ENCODE results near the gene ZMIZ1. TPM values are rescaled to one million over a fixed set of nuclear protein-coding genes. Genes with fewer than 3 reads are reported as not detected.
A peak's percentile ranks its signal among the peaks of the same experiment; 100 is the strongest.

The ZMIZ1 gene
- total and polyA plus RNA-seq, 7 experiments from 2014 or later, result 1.8 to 57.2 (median 14.2) TPM

DNA sequence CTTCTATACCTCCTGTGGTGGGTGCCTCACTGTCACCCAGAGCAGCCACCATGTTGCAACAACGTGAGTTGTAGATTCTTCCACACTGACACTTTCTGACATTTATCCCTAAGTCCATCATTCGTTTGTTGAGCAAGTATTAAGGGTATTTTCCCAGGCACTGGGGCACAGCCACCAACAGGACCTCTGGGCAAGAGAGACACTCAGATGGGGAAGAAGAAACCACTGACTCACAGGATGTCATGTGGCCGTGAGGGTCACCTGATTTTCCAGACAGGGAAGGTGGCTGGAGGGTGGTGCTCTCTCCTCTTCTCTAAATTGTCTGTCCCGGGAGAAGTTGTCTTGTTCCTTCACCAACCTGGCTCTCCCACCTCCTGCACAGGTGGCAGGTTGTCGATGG is 226.8 kb downstream of the ZMIZ1 start:
- H3K27ac ChIP-seq (ENCODE audit: low read depth, low read length), result no peak overlapping the region
- no peaks in the 10 kb centered on the region for H3K4me1 ChIP-seq (ENCODE audit: control insufficient read depth in 2 of 2, insufficient read depth in 2 of 2, low read length in 2 of 2)
- H3K27me3 Mint-ChIP-seq, result no peaks in the 10 kb centered on the region
- H3K9me3 Mint-ChIP-seq, result no peaks in the 10 kb centered on the region
- no peaks in the 10 kb centered on the region for H3K27me3 ChIP-seq (ENCODE audit: control insufficient read depth in 2 of 2, insufficient read depth in 2 of 2, low read length in 2 of 2)
- no peak overlapping the region for H3K4me3 ChIP-seq (ENCODE audit: low read length)
- ChIA-PET POLR2A (interaction anchor here (0.9 kb wide), 1 partner anchor 9 kb away, joined by 3 read pairs; no protein-coding TSS in a partner anchor), CTCF (interaction anchor here (1.4 to 1.8 kb wide), 2 partner anchors 50 to 53 kb away, joined by 3 to 4 read pairs; no protein-coding TSS in a partner anchor)
- peak; percentile 53 for ATAC-seq
- peak overlapping the region in 3 of 9 donors; percentile 31 to 66 (median 45) for H3K27ac Mint-ChIP-seq
- intact Hi-C loops (cut with micrococcal nuclease), result no loop called here
- peaks cover 0 to 46% (median 4%) of the 10 kb centered on the region in 7 donors for H3K4me1 Mint-ChIP-seq
- peaks cover 0 to 43% (median 16%) of the 10 kb centered on the region in 5 donors for H3K36me3 Mint-ChIP-seq
- peaks cover 0 to 49% (median 0%) of the 10 kb centered on the region in 3 experiments for H3K36me3 ChIP-seq (ENCODE audit: control insufficient read depth in 2 of 3, insufficient read depth in 3 of 3, low read length in 3 of 3)
- H3K4me3 Mint-ChIP-seq, result peak overlapping the region in 1 of 10 donors; percentile 35
- no peaks in the 10 kb centered on the region for H3K9me3 ChIP-seq (ENCODE audit: control insufficient read depth in 2 of 3, low read length in 3 of 3)
- no peak for DNase-seq

DNA sequence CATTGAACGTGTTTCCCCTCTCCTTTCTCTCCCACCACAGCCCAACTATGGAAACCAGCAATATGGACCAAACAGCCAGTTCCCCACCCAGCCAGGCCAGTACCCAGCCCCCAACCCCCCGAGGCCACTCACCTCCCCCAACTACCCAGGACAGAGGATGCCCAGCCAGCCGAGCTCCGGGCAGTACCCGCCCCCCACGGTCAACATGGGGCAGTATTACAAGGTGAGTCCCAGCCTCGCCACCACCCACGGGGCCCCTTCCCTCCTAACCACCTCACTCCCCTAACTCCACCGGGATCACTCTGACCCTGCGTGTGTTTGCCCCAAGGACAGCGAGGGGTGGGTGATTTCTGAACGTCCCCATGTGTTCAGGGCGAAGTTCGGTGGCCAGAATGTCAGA is 227.7 kb downstream of the ZMIZ1 start:
- no peaks in the 10 kb centered on the region for H3K9me3 Mint-ChIP-seq
- Histone ChIP-seq H3K27me3 (ENCODE audit: control insufficient read depth in 2 of 2, insufficient read depth in 2 of 2, low read length in 2 of 2) (no peaks in the 10 kb centered on the region), H3K4me3 (ENCODE audit: low read length) (no peak overlapping the region), H3K4me1 (ENCODE audit: control insufficient read depth in 2 of 2, insufficient read depth in 2 of 2, low read length in 2 of 2) (no peaks in the 10 kb centered on the region), H3K36me3 (ENCODE audit: control insufficient read depth in 2 of 3, insufficient read depth in 3 of 3, low read length in 3 of 3) (peaks cover 0 to 56% (median 0%) of the 10 kb centered on the region in 3 experiments), H3K27ac (ENCODE audit: low read depth, low read length) (no peak overlapping the region), H3K9me3 (ENCODE audit: control insufficient read depth in 2 of 3, low read length in 3 of 3) (no peaks in the 10 kb centered on the region)
- H3K4me1 Mint-ChIP-seq, result peaks cover 0 to 46% (median under 1%) of the 10 kb centered on the region in 7 donors
- intact Hi-C loops (cut with micrococcal nuclease), result no loop called here
- H3K36me3 Mint-ChIP-seq, result peaks cover 0 to 45% (median 21%) of the 10 kb centered on the region in 5 donors
- ATAC-seq (no peak), DNase-seq (no peak)
- no peak overlapping the region for H3K4me3 Mint-ChIP-seq
- POLR2A ChIA-PET, result no interaction called here
- CTCF ChIA-PET, result no interaction called here
- no peaks in the 10 kb centered on the region for H3K27me3 Mint-ChIP-seq
- no peak overlapping the region for H3K27ac Mint-ChIP-seq

GRCh38 chr10:79298403-79299244 is 229.9 kb downstream of the ZMIZ1 start:
- no peaks in the 10 kb centered on the region for H3K9me3 Mint-ChIP-seq
- ATAC-seq (peak; percentile 68), DNase-seq (peak in 1 of 9 donors; percentile 60)
- CTCF ChIA-PET, result no interaction called here
- POLR2A ChIA-PET, result no interaction called here
- H3K27me3 ChIP-seq (ENCODE audit: control insufficient read depth in 2 of 2, insufficient read depth in 2 of 2, low read length in 2 of 2), result no peaks in the 10 kb centered on the region
- peaks cover 0 to 40% (median 0%) of the 10 kb centered on the region in 7 donors for H3K4me1 Mint-ChIP-seq
- H3K36me3 ChIP-seq (ENCODE audit: control insufficient read depth in 2 of 3, insufficient read depth in 3 of 3, low read length in 3 of 3), result peaks cover 0 to 65% (median 0%) of the 10 kb centered on the region in 3 experiments
- peaks cover 0 to 52% (median 22%) of the 10 kb centered on the region in 5 donors for H3K36me3 Mint-ChIP-seq
- no peaks in the 10 kb centered on the region for H3K27me3 Mint-ChIP-seq
- H3K4me3 ChIP-seq (ENCODE audit: low read length), result no peak overlapping the region
- H3K27ac Mint-ChIP-seq, result peak overlapping the region in 2 of 9 donors; percentile 13 to 74
- no peaks in the 10 kb centered on the region for H3K4me1 ChIP-seq (ENCODE audit: control insufficient read depth in 2 of 2, insufficient read depth in 2 of 2, low read length in 2 of 2)
- intact Hi-C loops (cut with micrococcal nuclease), result no loop called here
- no peaks in the 10 kb centered on the region for H3K9me3 ChIP-seq (ENCODE audit: control insufficient read depth in 2 of 3, low read length in 3 of 3)
- no peak overlapping the region for H3K27ac ChIP-seq (ENCODE audit: low read depth, low read length)
- no peak overlapping the region for H3K4me3 Mint-ChIP-seq

GRCh38 chr10:79299397-79300241 is 230.9 kb downstream of the ZMIZ1 start:
- no peaks in the 10 kb centered on the region for H3K9me3 Mint-ChIP-seq
- H3K27ac Mint-ChIP-seq, result no peak overlapping the region
- Histone ChIP-seq H3K4me1 (ENCODE audit: control insufficient read depth in 2 of 2, insufficient read depth in 2 of 2, low read length in 2 of 2) (no peaks in the 10 kb centered on the region), H3K27me3 (ENCODE audit: control insufficient read depth in 2 of 2, insufficient read depth in 2 of 2, low read length in 2 of 2) (no peaks in the 10 kb centered on the region), H3K9me3 (ENCODE audit: control insufficient read depth in 2 of 3, low read length in 3 of 3) (no peaks in the 10 kb centered on the region), H3K36me3 (ENCODE audit: control insufficient read depth in 2 of 3, insufficient read depth in 3 of 3, low read length in 3 of 3) (peaks cover 0 to 71% (median 0%) of the 10 kb centered on the region in 3 experiments), H3K4me3 (ENCODE audit: low read length) (no peak overlapping the region), H3K27ac (ENCODE audit: low read depth, low read length) (no peak overlapping the region)
- H3K4me1 Mint-ChIP-seq, result peaks cover 0 to 32% (median 0%) of the 10 kb centered on the region in 7 donors
- CTCF ChIA-PET, result no interaction called here
- no peak for ATAC-seq
- intact Hi-C loops (cut with micrococcal nuclease), result no loop called here
- H3K36me3 Mint-ChIP-seq, result peaks cover 0 to 58% (median 18%) of the 10 kb centered on the region in 5 donors
- no peak overlapping the region for H3K4me3 Mint-ChIP-seq
- POLR2A ChIA-PET, result no interaction called here
- no peak for DNase-seq
- H3K27me3 Mint-ChIP-seq, result no peaks in the 10 kb centered on the region

DNA sequence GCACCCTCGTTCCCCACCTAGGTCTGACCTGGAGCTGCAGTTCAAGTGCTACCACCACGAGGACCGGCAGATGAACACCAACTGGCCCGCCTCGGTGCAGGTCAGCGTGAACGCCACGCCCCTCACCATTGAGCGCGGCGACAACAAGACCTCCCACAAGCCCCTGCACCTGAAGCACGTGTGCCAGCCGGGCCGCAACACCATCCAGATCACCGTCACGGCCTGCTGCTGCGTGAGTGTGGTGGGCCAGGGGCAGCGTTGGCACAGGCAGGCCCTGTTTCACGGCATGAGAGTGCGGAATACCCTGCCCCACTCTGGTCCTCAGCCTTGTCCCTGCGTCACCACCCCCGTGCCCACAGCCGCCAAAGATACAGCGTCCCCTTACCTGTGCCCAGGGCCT is 231.9 kb downstream of the ZMIZ1 start:
- ATAC-seq (no peak), DNase-seq (no peak)
- Histone ChIP-seq H3K9me3 (ENCODE audit: control insufficient read depth in 2 of 3, low read length in 3 of 3) (no peaks in the 10 kb centered on the region), H3K4me3 (ENCODE audit: low read length) (no peak overlapping the region), H3K27me3 (ENCODE audit: control insufficient read depth in 2 of 2, insufficient read depth in 2 of 2, low read length in 2 of 2) (no peaks in the 10 kb centered on the region), H3K27ac (ENCODE audit: low read depth, low read length) (no peak overlapping the region), H3K4me1 (ENCODE audit: control insufficient read depth in 2 of 2, insufficient read depth in 2 of 2, low read length in 2 of 2) (no peaks in the 10 kb centered on the region), H3K36me3 (ENCODE audit: control insufficient read depth in 2 of 3, insufficient read depth in 3 of 3, low read length in 3 of 3) (peaks cover 0 to 81% (median 0%) of the 10 kb centered on the region in 3 experiments)
- Mint-ChIP-seq H3K4me3 (no peak overlapping the region), H3K27me3 (no peaks in the 10 kb centered on the region), H3K36me3 (peaks cover 0 to 58% (median 17%) of the 10 kb centered on the region in 5 donors), H3K4me1 (peaks cover 0 to 24% (median 0%) of the 10 kb centered on the region in 7 donors), H3K27ac (no peak overlapping the region), H3K9me3 (no peaks in the 10 kb centered on the region)
- CTCF ChIA-PET, result no interaction called here
- POLR2A ChIA-PET, result no interaction called here
- intact Hi-C loops (cut with micrococcal nuclease), result no loop called here

DNA sequence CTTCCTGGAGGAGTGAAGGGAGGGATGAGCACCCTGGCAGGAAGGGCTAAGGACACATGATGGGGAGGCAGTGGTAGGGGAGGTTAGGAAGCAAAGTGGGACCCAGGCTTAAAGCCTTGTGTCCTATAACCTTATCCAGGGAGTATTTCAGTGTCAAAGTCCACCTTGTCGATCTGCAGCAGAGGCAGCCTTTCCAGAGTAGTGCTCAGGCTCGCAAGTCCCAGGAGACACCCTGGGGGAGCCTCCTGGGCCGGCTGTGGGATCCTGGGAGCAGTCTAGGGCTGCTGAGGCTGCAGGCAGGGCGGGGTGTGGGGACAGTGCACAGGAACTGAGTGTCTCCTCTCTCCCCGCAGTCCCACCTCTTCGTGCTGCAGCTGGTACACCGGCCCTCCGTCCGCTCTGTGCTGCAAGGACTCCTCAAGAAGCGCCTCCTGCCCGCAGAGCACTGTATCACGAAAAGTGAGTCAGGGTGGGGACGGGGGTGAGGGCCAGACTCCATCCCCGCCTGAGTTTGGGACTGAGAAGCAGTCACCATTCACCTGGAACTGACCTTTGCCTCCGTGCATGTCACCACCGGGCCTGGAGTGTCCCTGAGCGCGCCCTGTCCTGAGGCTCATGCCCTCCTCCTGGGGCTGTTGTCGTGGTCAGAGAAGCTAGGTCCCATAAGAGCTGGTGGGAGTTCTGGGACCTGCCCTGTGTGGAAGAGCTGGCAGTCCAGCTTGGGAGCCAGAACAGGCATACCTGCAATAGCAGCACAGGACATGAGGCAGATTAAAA is 233.2 kb downstream of the ZMIZ1 start:
- H3K36me3 ChIP-seq (ENCODE audit: control insufficient read depth in 2 of 3, insufficient read depth in 3 of 3, low read length in 3 of 3), result peaks cover 0 to 84% (median 5%) of the 10 kb centered on the region in 3 experiments
- Mint-ChIP-seq H3K9me3 (no peaks in the 10 kb centered on the region), H3K27me3 (no peaks in the 10 kb centered on the region), H3K27ac (no peak overlapping the region), H3K4me1 (peaks cover 0 to 18% (median 0%) of the 10 kb centered on the region in 7 donors), H3K36me3 (peaks cover 0 to 52% (median 11%) of the 10 kb centered on the region in 5 donors), H3K4me3 (no peak overlapping the region)
- H3K27me3 ChIP-seq (ENCODE audit: control insufficient read depth in 2 of 2, insufficient read depth in 2 of 2, low read length in 2 of 2), result no peaks in the 10 kb centered on the region
- CTCF ChIA-PET, result interaction anchor here (0.7 to 0.8 kb wide), 2 partner anchors 41 to 107 kb away, joined by 3 to 4 read pairs; no protein-coding TSS in a partner anchor
- no peak overlapping the region for H3K4me3 ChIP-seq (ENCODE audit: low read length)
- intact Hi-C loops (cut with micrococcal nuclease), result no loop called here
- no peak for ATAC-seq
- H3K27ac ChIP-seq (ENCODE audit: low read depth, low read length), result no peak overlapping the region
- POLR2A ChIA-PET, result no interaction called here
- H3K4me1 ChIP-seq (ENCODE audit: control insufficient read depth in 2 of 2, insufficient read depth in 2 of 2, low read length in 2 of 2), result no peaks in the 10 kb centered on the region
- DNase-seq, result no peak
- H3K9me3 ChIP-seq (ENCODE audit: control insufficient read depth in 2 of 3, low read length in 3 of 3), result no peaks in the 10 kb centered on the region
